ENCODE measurements around the gene PLXNA3. TPM values are rescaled to one million over a fixed set of nuclear protein-coding genes. Genes with fewer than 3 reads are reported as not detected.
A peak's percentile ranks its signal among the peaks of the same experiment; 100 is the strongest.

Gene PLXNA3
- total and polyA plus RNA-seq, 2 experiments from 2014 or later = 25.9 to 35.1 TPM

DNA sequence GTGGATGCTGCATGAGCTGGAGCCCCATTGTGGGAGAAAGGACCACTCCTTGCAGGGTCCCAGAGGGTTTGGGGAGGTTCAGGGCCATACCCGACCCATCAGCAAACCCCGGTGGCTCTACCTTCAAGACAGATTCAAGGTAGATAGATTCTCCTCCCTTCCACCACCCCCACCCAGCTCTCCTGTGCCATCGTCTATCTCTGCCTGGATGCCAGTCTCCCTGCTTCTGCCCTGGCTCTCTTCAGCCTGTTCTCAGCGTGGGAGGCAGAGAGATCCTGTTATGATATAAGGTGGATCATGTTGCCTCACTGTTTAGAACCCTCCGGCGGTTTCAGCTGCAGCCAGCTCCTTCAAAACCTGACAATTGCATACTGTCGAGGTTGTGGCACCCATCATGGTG is 15.6 kb downstream of the PLXNA3 start:
- 77 to 89% methylated on average over 6 to 7 of the region's 7 CpGs for WGBS, 2 experiments (ENCODE audit: low coverage in 1 of 2, low lambda C conversion rate in 2 of 2, missing lambda C conversion rate in 2 of 2)

DNA sequence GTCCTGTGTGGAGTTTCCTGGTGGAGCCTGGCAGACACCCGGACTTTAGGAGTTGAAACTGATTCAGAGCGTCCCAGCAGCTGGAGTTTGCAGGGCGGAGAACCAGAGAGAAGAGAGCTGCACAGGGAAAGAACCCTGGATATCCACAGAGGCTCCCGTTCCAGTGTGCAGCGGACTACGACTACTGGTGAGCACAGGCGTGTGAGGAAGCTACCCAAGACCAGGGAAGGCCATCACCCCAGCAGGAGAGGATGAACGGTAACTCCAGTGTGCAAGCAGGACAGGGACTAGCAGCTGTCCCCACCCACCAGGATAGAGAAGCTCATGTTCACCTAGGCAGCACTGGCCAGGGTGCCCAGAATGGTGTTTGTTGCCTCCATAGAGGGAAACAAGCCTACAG is 18.7 kb downstream of the PLXNA3 start:
- TF ChIP-seq EZH2 (IDR thresholded peaks at IDR 0.05; ENCODE audit: insufficient read depth, poor library complexity, severe bottlenecking) = no peak
- TF ChIP-seq EZH2phosphoT487 (IDR thresholded peaks at IDR 0.05; ENCODE audit: insufficient read depth, low read depth) = no peak
- no peaks in the 10 kb centered on the region for H3K79me2 ChIP-seq (ENCODE audit: insufficient read depth)
- no peaks in the 10 kb centered on the region for H3K27me3 ChIP-seq (replicated peaks; ENCODE audit: insufficient read depth)
- H2AFZ ChIP-seq = no peak overlapping the region
- peaks cover 13% of the 10 kb centered on the region; the same call in 1 of the 2 replicates for H3F3A ChIP-seq (ENCODE audit: insufficient read depth)
- no peaks in the 10 kb centered on the region for H3K4me1 ChIP-seq (ENCODE audit: insufficient read depth)
- in situ Hi-C loops (cut with MboI) = no loop called here
- no peaks in the 10 kb centered on the region for H3K9me2 ChIP-seq (ENCODE audit: insufficient read depth)
- 64 to 76% methylated on average over 8 of the region's 8 CpGs for WGBS, 2 experiments (ENCODE audit: low coverage in 1 of 2, low lambda C conversion rate in 2 of 2, missing lambda C conversion rate in 2 of 2)
- H3K36me3 ChIP-seq (ENCODE audit: low read depth) = no peaks in the 10 kb centered on the region
- no peak overlapping the region for H3K4me2 ChIP-seq (ENCODE audit: unreplicated experiment)
- no peaks in the 10 kb centered on the region for H4K20me1 ChIP-seq (ENCODE audit: insufficient read depth)
- peak; percentile 13 for DNase-seq
- no peaks in the 10 kb centered on the region for H3K9me3 ChIP-seq (ENCODE audit: low read depth)
- H3K9ac ChIP-seq = no peak overlapping the region; the same call in 1 of the 2 replicates
- H3K4me3 ChIP-seq = no peak overlapping the region
- H3K27ac ChIP-seq = 0 out of 2 replicates have a peak overlapping the region, but pooled peaks have one; percentile 70

More for the DNA sequence above, 15.6 kb downstream of the PLXNA3 start:
- no peak overlapping the region for H3K4me2 ChIP-seq (ENCODE audit: unreplicated experiment)
- no peaks in the 10 kb centered on the region for H3K4me1 ChIP-seq (ENCODE audit: insufficient read depth)
- no peak overlapping the region for H3K4me3 ChIP-seq
- DNase-seq = no peak
- in situ Hi-C loops (cut with MboI) = no loop called here
- H3K79me2 ChIP-seq (ENCODE audit: insufficient read depth) = no peaks in the 10 kb centered on the region
- no peaks in the 10 kb centered on the region for H3K9me2 ChIP-seq (ENCODE audit: insufficient read depth)
- H3K27me3 ChIP-seq (replicated peaks; ENCODE audit: insufficient read depth) = no peaks in the 10 kb centered on the region
- no peaks in the 10 kb centered on the region for H3K36me3 ChIP-seq (ENCODE audit: low read depth)
- H3K9ac ChIP-seq = no peak overlapping the region
- H3K27ac ChIP-seq = no peak overlapping the region
- no peak for TF ChIP-seq EZH2 (IDR thresholded peaks at IDR 0.05; ENCODE audit: insufficient read depth, poor library complexity, severe bottlenecking)
- TF ChIP-seq EZH2phosphoT487 (IDR thresholded peaks at IDR 0.05; ENCODE audit: insufficient read depth, low read depth) = no peak
- H3K9me3 ChIP-seq (ENCODE audit: low read depth) = no peaks in the 10 kb centered on the region
- no peak overlapping the region for H2AFZ ChIP-seq
- H4K20me1 ChIP-seq (ENCODE audit: insufficient read depth) = no peaks in the 10 kb centered on the region
- peaks cover 13% of the 10 kb centered on the region; the same call in 1 of the 2 replicates for H3F3A ChIP-seq (ENCODE audit: insufficient read depth)

DNA sequence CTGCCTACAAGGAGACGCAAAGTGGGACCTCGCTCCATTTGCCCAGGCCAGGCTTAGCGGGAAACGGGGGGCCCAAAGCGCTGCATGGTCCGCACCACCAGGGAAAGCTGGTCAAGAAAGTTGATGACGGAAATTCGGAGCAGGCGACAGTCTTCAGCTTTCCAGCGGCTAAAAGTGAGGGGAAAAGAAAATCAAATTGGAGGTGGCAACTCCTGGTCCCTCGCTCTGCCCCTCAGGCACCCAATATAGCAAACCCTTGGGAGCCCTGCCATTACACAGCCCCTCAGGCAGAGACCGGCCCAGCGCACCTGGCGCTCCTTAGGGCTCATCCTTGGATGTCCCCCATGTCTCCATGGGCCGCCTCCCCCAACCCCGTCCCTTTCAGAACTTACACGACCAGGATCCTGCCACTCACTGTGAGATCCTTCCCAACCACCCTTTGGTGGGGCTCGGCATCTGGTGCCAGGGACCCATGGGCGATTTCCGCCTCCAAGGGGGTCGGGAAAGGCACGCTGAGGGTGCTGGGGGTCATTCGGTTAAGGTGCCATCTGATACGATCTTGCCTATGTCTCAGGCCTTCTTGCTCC is 19.9 kb downstream of the PLXNA3 start:
- H3K36me3 ChIP-seq (ENCODE audit: low read depth) = no peaks in the 10 kb centered on the region

DNA sequence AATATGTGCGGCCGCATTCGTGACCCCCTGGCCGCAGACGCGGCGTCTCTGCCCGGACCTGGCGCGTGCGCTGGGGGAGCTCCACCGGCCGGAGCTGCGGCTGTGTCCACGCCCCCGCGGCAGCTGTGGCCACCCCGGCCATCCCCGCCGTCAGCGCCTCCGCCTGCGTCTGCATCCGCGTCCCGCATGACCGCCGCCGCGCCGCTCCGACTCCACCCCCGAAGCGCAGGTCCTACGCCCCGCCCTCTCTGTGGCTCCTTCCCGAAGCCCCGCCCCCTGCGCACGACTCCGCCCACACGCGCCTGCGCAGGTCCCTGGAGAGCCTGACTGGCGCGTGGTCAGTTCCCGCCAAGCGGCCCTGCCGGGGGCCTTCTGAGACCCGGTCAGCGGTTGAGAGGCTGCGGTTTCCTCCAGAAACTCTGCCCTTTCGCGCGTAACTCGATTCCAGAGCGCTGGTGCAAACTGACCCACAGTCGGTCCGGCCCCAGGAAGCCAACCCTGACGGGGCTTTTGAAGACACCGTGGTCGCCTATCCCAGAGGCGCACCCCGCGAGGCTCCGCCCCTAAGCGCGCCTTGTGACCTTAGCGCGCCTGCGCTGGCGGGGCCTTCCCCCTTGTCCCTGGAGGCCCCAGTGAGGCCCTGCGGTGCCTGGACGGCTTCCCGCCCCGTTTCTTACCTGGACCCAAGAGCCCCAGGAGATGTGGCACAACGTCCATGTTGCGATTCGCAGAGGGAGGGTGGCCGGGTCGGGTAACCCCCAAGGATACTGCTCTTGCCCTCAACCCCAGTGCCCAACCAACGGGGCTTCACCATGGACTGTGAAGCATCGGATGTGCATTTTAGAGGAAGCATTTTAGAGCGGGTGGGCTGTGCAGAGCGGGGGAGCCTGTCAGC is 20.9 kb downstream of the PLXNA3 start, which contains the start of gene LAGE3:
Gene LAGE3 (minus strand): TSS at position 554 of the 895 bp plus-strand sequence. CDS start 366 bp downstream, at position 188.
- TF ChIP-seq EZH2phosphoT487 (IDR thresholded peaks at IDR 0.05; ENCODE audit: insufficient read depth, low read depth) = no peak
- no peak for TF ChIP-seq EZH2 (IDR thresholded peaks at IDR 0.05; ENCODE audit: insufficient read depth, poor library complexity, severe bottlenecking)
- H3F3A ChIP-seq (ENCODE audit: insufficient read depth) = peaks cover 13% of the 10 kb centered on the region; the same call in 1 of the 2 replicates
- H3K36me3 ChIP-seq (ENCODE audit: low read depth) = no peaks in the 10 kb centered on the region
- H3K9me2 ChIP-seq (ENCODE audit: insufficient read depth) = no peaks in the 10 kb centered on the region
- H2AFZ ChIP-seq = peak within 1 kb of the TSS; percentile 79
- H3K9ac ChIP-seq = peak within 1 kb of the TSS; percentile 78
- H3K9me3 ChIP-seq (ENCODE audit: low read depth) = no peaks in the 10 kb centered on the region
- H3K4me1 ChIP-seq (ENCODE audit: insufficient read depth) = no peaks in the 10 kb centered on the region
- H3K4me3 ChIP-seq = peak within 1 kb of the TSS; percentile 68
- WGBS, 2 experiments (ENCODE audit: low coverage in 1 of 2, low lambda C conversion rate in 2 of 2, missing lambda C conversion rate in 2 of 2) = 3 to 4% methylated on average over 40 to 51 of the region's 85 CpGs
- DNase-seq = peak; percentile 94
- no peaks in the 10 kb centered on the region for H3K79me2 ChIP-seq (ENCODE audit: insufficient read depth)
- in situ Hi-C loops (cut with MboI) = no loop called here
- peak within 1 kb of the TSS; percentile 58 for H3K4me2 ChIP-seq (ENCODE audit: unreplicated experiment)
- no peaks in the 10 kb centered on the region for H3K27me3 ChIP-seq (replicated peaks; ENCODE audit: insufficient read depth)
- H4K20me1 ChIP-seq (ENCODE audit: insufficient read depth) = no peaks in the 10 kb centered on the region
- peak within 1 kb of the TSS; percentile 70 for H3K27ac ChIP-seq

More for the DNA sequence above, 19.9 kb downstream of the PLXNA3 start:
- peak; percentile 21 for DNase-seq
- Histone ChIP-seq H3K4me1 (ENCODE audit: insufficient read depth) (no peaks in the 10 kb centered on the region), H3F3A (ENCODE audit: insufficient read depth) (peaks cover 13% of the 10 kb centered on the region; the same call in 1 of the 2 replicates), H3K79me2 (ENCODE audit: insufficient read depth) (no peaks in the 10 kb centered on the region), H3K27me3 (replicated peaks; ENCODE audit: insufficient read depth) (no peaks in the 10 kb centered on the region), H3K9ac (peak overlapping the region; percentile 78), H3K4me3 (peak overlapping the region; percentile 68), H3K9me3 (ENCODE audit: low read depth) (no peaks in the 10 kb centered on the region), H3K9me2 (ENCODE audit: insufficient read depth) (no peaks in the 10 kb centered on the region), H3K27ac (peak overlapping the region; percentile 70), H3K4me2 (ENCODE audit: unreplicated experiment) (peak overlapping the region; percentile 53), H4K20me1 (ENCODE audit: insufficient read depth) (no peaks in the 10 kb centered on the region), H2AFZ (no peak overlapping the region)
- TF ChIP-seq EZH2 (IDR thresholded peaks at IDR 0.05; ENCODE audit: insufficient read depth, poor library complexity, severe bottlenecking) = no peak
- TF ChIP-seq EZH2phosphoT487 (IDR thresholded peaks at IDR 0.05; ENCODE audit: insufficient read depth, low read depth) = no peak
- in situ Hi-C loops (cut with MboI) = no loop called here
- WGBS, 2 experiments (ENCODE audit: low coverage in 1 of 2, low lambda C conversion rate in 2 of 2, missing lambda C conversion rate in 2 of 2) = 58 to 68% methylated on average over 15 to 17 of the region's 24 CpGs
